ENCODE data around the gene CPEB3. TPM values are rescaled to one million over a fixed set of nuclear protein-coding genes. Genes with fewer than 3 reads are reported as not detected.
"Not testable (repeated sequence)": the region's sequence is repeated elsewhere in the genome, so short reads cannot be mapped to it uniquely, and the experiment has no call there.

Gene CPEB3
- total RNA-seq, 1 donor from 2014 or later, result 3.0 TPM

DNA sequence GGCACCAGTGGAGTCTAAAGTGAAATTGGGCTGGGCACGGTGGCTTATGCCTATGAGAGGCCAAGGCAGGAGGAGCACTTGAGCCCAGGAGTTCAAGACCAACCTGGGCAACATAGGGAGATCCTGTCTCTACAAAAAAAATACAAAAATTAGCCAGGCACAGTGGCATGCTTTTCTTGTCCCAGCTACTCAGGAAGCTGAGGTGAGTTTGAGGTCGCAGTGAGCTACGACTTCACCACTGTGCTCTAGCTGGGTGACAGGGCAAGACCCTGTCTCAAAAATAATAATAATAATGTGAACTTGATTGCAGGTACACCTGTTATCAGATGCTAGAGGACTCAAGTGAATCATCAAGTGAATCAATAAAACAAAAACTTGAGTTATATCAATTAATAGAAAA lies 259.3 kb downstream of the CPEB3 start:
- peaks cover 56% of the 10 kb centered on the region for H3K36me3 Mint-ChIP-seq

DNA sequence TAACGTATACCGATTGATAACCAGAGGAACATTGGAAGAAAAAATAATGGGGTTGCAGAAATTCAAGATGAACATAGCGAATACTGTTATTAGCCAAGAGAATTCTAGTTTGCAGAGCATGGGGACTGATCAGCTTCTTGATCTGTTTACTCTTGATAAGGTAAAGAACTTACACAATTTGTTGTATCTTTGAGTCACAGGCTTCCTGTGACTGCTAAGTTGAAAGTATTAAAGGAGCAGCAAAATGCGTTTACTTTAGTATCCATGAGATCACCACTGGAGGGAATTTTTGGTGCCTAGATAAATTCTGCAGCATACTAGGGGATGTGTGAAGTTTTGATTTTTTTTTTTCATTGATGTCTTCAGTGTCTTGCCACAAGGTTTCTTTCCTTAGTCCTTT lies 263.7 kb downstream of the CPEB3 start:
- no peaks in the 10 kb centered on the region for H3K27me3 Mint-ChIP-seq (ENCODE audit: low read depth)
- TF ChIP-seq, protein P1, sequence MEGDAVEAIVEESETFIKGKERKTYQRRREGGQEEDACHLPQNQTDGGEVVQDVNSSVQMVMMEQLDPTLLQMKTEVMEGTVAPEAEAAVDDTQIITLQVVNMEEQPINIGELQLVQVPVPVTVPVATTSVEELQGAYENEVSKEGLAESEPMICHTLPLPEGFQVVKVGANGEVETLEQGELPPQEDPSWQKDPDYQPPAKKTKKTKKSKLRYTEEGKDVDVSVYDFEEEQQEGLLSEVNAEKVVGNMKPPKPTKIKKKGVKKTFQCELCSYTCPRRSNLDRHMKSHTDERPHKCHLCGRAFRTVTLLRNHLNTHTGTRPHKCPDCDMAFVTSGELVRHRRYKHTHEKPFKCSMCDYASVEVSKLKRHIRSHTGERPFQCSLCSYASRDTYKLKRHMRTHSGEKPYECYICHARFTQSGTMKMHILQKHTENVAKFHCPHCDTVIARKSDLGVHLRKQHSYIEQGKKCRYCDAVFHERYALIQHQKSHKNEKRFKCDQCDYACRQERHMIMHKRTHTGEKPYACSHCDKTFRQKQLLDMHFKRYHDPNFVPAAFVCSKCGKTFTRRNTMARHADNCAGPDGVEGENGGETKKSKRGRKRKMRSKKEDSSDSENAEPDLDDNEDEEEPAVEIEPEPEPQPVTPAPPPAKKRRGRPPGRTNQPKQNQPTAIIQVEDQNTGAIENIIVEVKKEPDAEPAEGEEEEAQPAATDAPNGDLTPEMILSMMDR (IDR thresholded peaks at IDR 0.05; ENCODE audit: unreplicated experiment), result no peak
- DNase-seq (ENCODE audit: low spot score in 2 of 2, unreplicated experiment in 2 of 2), result no peak
- H3K27ac Mint-ChIP-seq, result no peak overlapping the region
- no peak overlapping the region for H3K4me3 Mint-ChIP-seq
- no peaks in the 10 kb centered on the region for H3K9me3 Mint-ChIP-seq
- H3K4me1 Mint-ChIP-seq, result no peaks in the 10 kb centered on the region
- H3K36me3 Mint-ChIP-seq, result peaks cover 38% of the 10 kb centered on the region

More for the DNA sequence above, 259.3 kb downstream of the CPEB3 start:
- no peak for DNase-seq (ENCODE audit: low spot score in 2 of 2, unreplicated experiment in 2 of 2)
- TF ChIP-seq, protein P1 (IDR thresholded peaks at IDR 0.05; ENCODE audit: unreplicated experiment), result no peak
- Mint-ChIP-seq H3K4me1 (peaks cover 6% of the 10 kb centered on the region), H3K4me3 (no peak overlapping the region), H3K27ac (no peak overlapping the region), H3K9me3 (peaks cover 22% of the 10 kb centered on the region), H3K27me3 (ENCODE audit: low read depth) (no peaks in the 10 kb centered on the region)

DNA sequence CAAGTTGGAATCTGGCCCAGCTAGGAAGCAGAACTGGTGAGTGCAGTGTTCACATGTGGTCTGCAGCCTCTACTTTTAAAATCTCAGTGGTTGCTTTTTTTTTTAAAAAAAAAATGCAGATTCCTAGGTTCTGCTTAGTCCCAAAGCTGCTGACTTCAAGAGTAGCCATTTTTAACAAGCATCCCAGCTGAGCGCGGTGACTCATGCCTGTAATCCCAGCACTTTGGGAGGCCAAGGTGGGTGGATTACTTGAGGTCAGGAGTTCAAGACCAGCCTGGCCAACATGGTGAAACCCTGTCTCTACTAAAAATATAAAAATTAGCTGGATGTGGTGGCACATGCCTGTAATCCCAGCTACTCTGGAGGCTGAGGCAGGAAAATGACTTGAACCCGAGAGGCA lies 265.5 kb downstream of the CPEB3 start:
- H3K27me3 Mint-ChIP-seq (ENCODE audit: low read depth); H3K9me3 Mint-ChIP-seq; H3K4me1 Mint-ChIP-seq; H3K4me3 Mint-ChIP-seq; H3K27ac Mint-ChIP-seq; DNase-seq (ENCODE audit: low spot score in 2 of 2, unreplicated experiment in 2 of 2): not testable (repeated sequence)
- peaks cover 42% of the 10 kb centered on the region for H3K36me3 Mint-ChIP-seq

DNA sequence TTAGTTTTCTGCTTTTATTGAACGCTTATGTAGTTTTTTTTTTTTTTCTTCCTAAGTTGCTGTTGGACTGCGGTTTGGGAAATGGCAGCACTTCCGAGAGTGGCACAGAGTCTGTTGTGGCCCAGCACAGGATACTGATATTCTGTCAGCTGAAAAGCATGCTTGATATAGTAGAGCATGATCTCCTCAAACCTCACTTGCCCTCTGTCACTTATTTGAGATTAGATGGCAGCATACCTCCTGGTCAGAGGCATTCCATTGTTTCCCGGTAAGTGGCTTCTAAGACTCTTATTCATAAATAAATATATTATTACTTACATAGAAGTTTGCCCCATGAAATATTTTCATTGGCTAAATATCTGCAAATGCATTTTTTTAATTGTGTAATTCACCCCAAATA lies 266.2 kb downstream of the CPEB3 start:
- DNase-seq (ENCODE audit: low spot score in 2 of 2, unreplicated experiment in 2 of 2), result no peak
- Mint-ChIP-seq H3K4me3 (no peak overlapping the region), H3K9me3 (no peaks in the 10 kb centered on the region), H3K4me1 (no peaks in the 10 kb centered on the region), H3K36me3 (peaks cover 46% of the 10 kb centered on the region), H3K27me3 (ENCODE audit: low read depth) (no peaks in the 10 kb centered on the region), H3K27ac (no peak overlapping the region)
- TF ChIP-seq, protein P1 (IDR thresholded peaks at IDR 0.05; ENCODE audit: unreplicated experiment), result no peak

DNA sequence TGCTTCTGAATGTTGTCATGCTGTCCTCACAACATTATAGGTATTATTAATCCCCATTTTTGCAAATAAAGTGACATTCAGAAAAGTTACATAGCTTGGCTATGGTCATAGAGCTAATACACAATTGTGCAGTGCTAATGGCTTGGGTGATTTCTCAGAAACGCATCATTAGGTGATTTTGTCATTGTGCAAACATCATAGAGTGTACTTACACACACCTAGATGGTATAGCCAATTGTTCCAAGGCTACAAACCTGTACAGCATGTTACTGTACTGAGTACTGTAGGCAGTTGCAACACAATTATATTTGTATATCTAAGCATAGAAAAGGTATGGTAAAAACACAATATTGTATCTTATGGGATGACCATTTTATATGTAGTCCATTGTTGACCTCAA lies 276.3 kb downstream of the CPEB3 start:
- Mint-ChIP-seq H3K4me1 (no peaks in the 10 kb centered on the region), H3K27me3 (ENCODE audit: low read depth) (no peaks in the 10 kb centered on the region), H3K27ac (no peak overlapping the region), H3K9me3 (no peaks in the 10 kb centered on the region), H3K36me3 (peaks cover 46% of the 10 kb centered on the region), H3K4me3 (no peak overlapping the region)
- no peak for DNase-seq (ENCODE audit: low spot score in 2 of 2, unreplicated experiment in 2 of 2)
- TF ChIP-seq, protein P1 (IDR thresholded peaks at IDR 0.05; ENCODE audit: unreplicated experiment), result no peak

DNA sequence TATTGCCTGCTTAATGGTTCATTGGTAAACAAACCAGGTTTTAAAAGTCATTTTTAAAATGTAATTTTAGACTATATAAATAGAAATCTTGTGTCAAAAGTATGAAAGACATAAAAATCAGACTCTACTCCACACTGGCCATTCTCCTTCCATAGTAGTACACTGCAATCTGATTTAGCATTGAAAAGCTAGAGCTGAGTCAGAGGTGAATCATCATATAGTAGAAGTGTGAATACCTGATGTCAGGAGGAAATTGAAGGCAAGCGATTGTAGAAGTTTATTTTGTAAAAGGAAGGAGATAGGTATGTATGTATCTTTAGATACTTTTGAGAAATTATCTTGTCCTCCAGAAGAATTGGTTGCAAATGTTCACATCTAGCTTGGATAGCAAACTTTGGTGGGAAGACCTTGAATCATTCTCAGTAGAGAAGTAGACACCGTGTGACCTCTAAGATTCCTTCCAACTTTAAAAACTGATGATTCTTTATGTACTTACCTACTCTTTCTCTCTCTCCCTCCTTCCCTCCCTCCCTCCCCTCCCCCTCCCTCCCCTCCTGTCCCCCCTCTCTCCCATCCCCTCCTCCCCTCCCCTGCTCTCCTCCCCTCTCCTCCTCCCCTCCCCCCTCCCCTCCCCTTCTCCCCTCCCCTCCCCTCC lies 279.2 kb downstream of the CPEB3 start:
- TF ChIP-seq, protein P1 (IDR thresholded peaks at IDR 0.05; ENCODE audit: unreplicated experiment), result no peak

More for the DNA sequence above, 279.2 kb downstream of the CPEB3 start:
- Mint-ChIP-seq H3K4me1 (no peaks in the 10 kb centered on the region), H3K4me3 (no peak overlapping the region), H3K36me3 (peaks cover 32% of the 10 kb centered on the region), H3K27me3 (ENCODE audit: low read depth) (no peaks in the 10 kb centered on the region), H3K27ac (no peak overlapping the region), H3K9me3 (no peaks in the 10 kb centered on the region)
- no peak for DNase-seq (ENCODE audit: low spot score in 2 of 2, unreplicated experiment in 2 of 2)

All from mesothelial cell of epicardium (in vitro differentiated cells).